ENCODE data around the gene ELFN2.
A peak's percentile ranks its signal among the peaks of the same experiment; 100 is the strongest.

ELFN2 gene

GRCh38 chr22:37325039-37325395 is 102.3 kb downstream of the ELFN2 start:
- TF ChIP-seq CTCF (conservative IDR thresholded peaks at IDR 0.05; ENCODE audit: low read depth, low read length): no peak

GRCh38 chr22:37324340-37325038 is 102.8 kb downstream of the ELFN2 start:
- no peak for TF ChIP-seq CTCF (conservative IDR thresholded peaks at IDR 0.05; ENCODE audit: low read depth, low read length)
- H3K4me3 ChIP-seq (ENCODE audit: low read length): peak overlapping the region; percentile 10
- no peak for DNase-seq (ENCODE audit: low read depth)

More at GRCh38 chr22:37325039-37325395, 102.3 kb downstream of the ELFN2 start:
- DNase-seq (ENCODE audit: low read depth): no peak
- peak overlapping the region; percentile 10 for H3K4me3 ChIP-seq (ENCODE audit: low read length)

GRCh38 chr22:37320726-37321677 is 106.3 kb downstream of the ELFN2 start:
- no peak for TF ChIP-seq CTCF (conservative IDR thresholded peaks at IDR 0.05; ENCODE audit: low read depth, low read length)
- H3K4me3 ChIP-seq (ENCODE audit: low read length): no peak overlapping the region
- DNase-seq (ENCODE audit: low read depth): no peak

- no peak for TF ChIP-seq CTCF (conservative IDR thresholded peaks at IDR 0.05; ENCODE audit: low read depth, low read length)
- H3K4me3 ChIP-seq (ENCODE audit: low read length): no peak overlapping the region
Measured at GRCh38 chr22:37319469-37319868, 107.8 kb downstream of the ELFN2 start.

GRCh38 chr22:37318364-37319109 is 108.7 kb downstream of the ELFN2 start:
- TF ChIP-seq CTCF (conservative IDR thresholded peaks at IDR 0.05; ENCODE audit: low read depth, low read length): peak; percentile 13
- DNase-seq (ENCODE audit: low read depth): no peak
- H3K4me3 ChIP-seq (ENCODE audit: low read length): no peak overlapping the region

More at GRCh38 chr22:37319469-37319868, 107.8 kb downstream of the ELFN2 start:
- no peak for DNase-seq (ENCODE audit: low read depth)

All from retinal pigment epithelial cell (primary cell).